Neural cell (in vitro differentiated cells): ENCODE data around the gene RBM20. TPM values are rescaled to one million over a fixed set of nuclear protein-coding genes. Genes with fewer than 3 reads are reported as not detected.

Source experiments
- H2AFZ ChIP-seq: fragments of 200-600, 300-800 bp; sonication (generic), shearing (Covaris generic); 2 replicates; pipeline ENCODE4 v1.6.0; 2014; ENCODE audit warnings: low read depth, mild to moderate bottlenecking, antibody characterized with exemption, low read length, moderate library complexity
- H3F3A ChIP-seq: fragments of 200-600 bp; shearing (Covaris generic); 2 replicates; pipeline ENCODE4 v1.6.1; 2016; ENCODE audit warnings: mild to moderate bottlenecking, moderate library complexity, mixed read lengths, antibody characterized with exemption, low read length; ENCODE audit not compliant: insufficient read depth, poor library complexity, severe bottlenecking
- H3K27ac ChIP-seq: fragments of 200-600, 300-800 bp; sonication (generic), shearing (Covaris generic); 2 replicates; pipeline ENCODE4 v1.5.1; 2014; ENCODE audit warnings: mild to moderate bottlenecking, low read length, moderate library complexity
- H3K27me3 ChIP-seq: fragments of 300-800, 200-600 bp; sonication (generic), shearing (Covaris generic); 2 replicates; pipeline ENCODE4 v1.6.0; 2014; ENCODE audit warnings: mild to moderate bottlenecking, low read depth, low read length, moderate library complexity; ENCODE audit not compliant: insufficient read depth
- H3K36me3 ChIP-seq: fragments of 300-800, 200-600 bp; sonication (generic), shearing (Covaris generic); 2 replicates; pipeline ENCODE4 v1.5.1; 2014; ENCODE audit warnings: mild to moderate bottlenecking, antibody characterized with exemption, low read length, moderate library complexity; ENCODE audit not compliant: insufficient read depth
- H3K4me2 ChIP-seq: fragments of 300-800, 200-600 bp; sonication (generic), shearing (Covaris generic); 2 replicates; pipeline ENCODE4 v1.6.0; 2014; ENCODE audit warnings: mild to moderate bottlenecking, low read length
- H3K4me3 ChIP-seq: fragments of 300-800, 200-600 bp; sonication (generic), shearing (Covaris generic); 2 replicates; pipeline ENCODE4 v1.5.1; 2014; ENCODE audit warnings: mild to moderate bottlenecking, low read length, moderate library complexity
- H3K79me2 ChIP-seq: fragments of 200-600 bp; shearing (Covaris generic); replicated peaks from 2 replicates; pipeline ENCODE4 v1.6.0; 2014; ENCODE audit warnings: mild to moderate bottlenecking, low read length, moderate library complexity; ENCODE audit not compliant: insufficient read depth
- H3K9ac ChIP-seq: fragments of 300-800, 200-600 bp; sonication (generic), shearing (Covaris generic); 2 replicates; pipeline ENCODE4 v1.6.1; 2016; ENCODE audit warnings: mild to moderate bottlenecking, low read length, mixed read lengths
- H3K9me2 ChIP-seq: fragments of 200-600 bp; shearing (Covaris generic); 2 replicates; pipeline ENCODE4 v1.6.1; 2016; ENCODE audit warnings: mild to moderate bottlenecking, low read length, mixed read lengths; ENCODE audit not compliant: insufficient read depth
- H3K9me3 ChIP-seq: fragments of 200-600, 300-800 bp; sonication (generic), shearing (Covaris generic); 2 replicates; pipeline ENCODE4 v1.6.1; 2016; ENCODE audit warnings: mild to moderate bottlenecking, mixed run types, low read length, moderate library complexity, mixed read lengths
- H4K20me1 ChIP-seq: fragments of 200-600 bp; shearing (Covaris generic); 2 replicates; pipeline ENCODE4 v1.6.1; 2016; ENCODE audit warnings: mild to moderate bottlenecking, mixed run types; ENCODE audit not compliant: insufficient read depth
- CTCF ChIP-seq: fragments of 450-650 bp; IDR thresholded peaks from 2 replicates; pipeline ENCODE4 v1.5.1; 2014; ENCODE audit warnings: antibody characterized with exemption, mild to moderate bottlenecking, moderate library complexity; ENCODE audit not compliant: poor library complexity, severe bottlenecking
- EP300 ChIP-seq: fragments of 450-650 bp; conservative IDR thresholded peaks from 2 replicates; pipeline ENCODE4 v1.6.1; 2014; ENCODE audit warnings: antibody characterized with exemption, mild to moderate bottlenecking, moderate library complexity; ENCODE audit not compliant: poor library complexity, severe bottlenecking
- EZH2 ChIP-seq: fragments of 200-600, 300-800 bp; shearing (Covaris generic), sonication (generic); IDR thresholded peaks from 2 replicates; pipeline ENCODE4 v1.6.1; 2014; ENCODE audit warnings: antibody characterized with exemption, low read length, borderline replicate concordance, mild to moderate bottlenecking; ENCODE audit not compliant: insufficient read depth, poor library complexity, severe bottlenecking
- MXI1 ChIP-seq: fragments of 450-650 bp; conservative IDR thresholded peaks from 2 replicates; pipeline ENCODE4 v1.6.1; 2014; ENCODE audit warnings: antibody characterized with exemption, mild to moderate bottlenecking; ENCODE audit not compliant: poor library complexity, severe bottlenecking
- POLR2AphosphoS5 ChIP-seq: IDR thresholded peaks from 2 replicates; pipeline ENCODE4 v1.6.1; 2012
- RAD21 ChIP-seq: fragments of 450-650 bp; conservative IDR thresholded peaks from 2 replicates; pipeline ENCODE4 v1.6.1; 2014; ENCODE audit warnings: antibody characterized with exemption, mild to moderate bottlenecking, moderate library complexity
- REST ChIP-seq: IDR thresholded peaks from 2 replicates; pipeline ENCODE4 v1.6.1; 2012; ENCODE audit warnings: borderline replicate concordance
- SMC3 ChIP-seq: fragments of 450-650 bp; conservative IDR thresholded peaks from 2 replicates; pipeline ENCODE4 v1.6.1; 2014; ENCODE audit warnings: antibody characterized with exemption, mild to moderate bottlenecking, moderate library complexity; ENCODE audit not compliant: poor library complexity
- TAF1 ChIP-seq: IDR thresholded peaks from 2 replicates; pipeline ENCODE4 v1.6.1; 2012; ENCODE audit warnings: low read depth
- polyA plus RNA-seq: library from polyadenylated mRNA; depleted of rRNA; stranded (reverse); fragments of >200 nt; gene quantifications from 2 replicates; pipeline ENCODE4 v1.2.3, GENCODE V29; 2014

RBM20 gene
- polyA plus RNA-seq, 1 donor from 2014 or later, result 0.07 TPM

GRCh38 chr10:110648692-110649346, 4.7 kb downstream of the RBM20 start:
- Histone ChIP-seq H3K9me3 (no peaks in the 10 kb centered on the region), H3K4me2 (no peak overlapping the region), H3K36me3 (no peaks in the 10 kb centered on the region), H3F3A (no peaks in the 10 kb centered on the region), H3K79me2 (no peaks in the 10 kb centered on the region), H3K27me3 (peaks cover 36% of the 10 kb centered on the region), H3K9ac (no peak overlapping the region), H4K20me1 (no peaks in the 10 kb centered on the region), H3K9me2 (no peaks in the 10 kb centered on the region), H2AFZ (no peak overlapping the region), H3K27ac (no peak overlapping the region), H3K4me3 (no peak overlapping the region)
- TF ChIP-seq POLR2AphosphoS5 (no peak), RAD21 (no peak), EZH2 (no peak), MXI1 (no peak), CTCF (no peak), TAF1 (no peak), REST (no peak), SMC3 (no peak), EP300 (no peak)

- H3K79me2 ChIP-seq, result no peaks in the 10 kb centered on the region
- H3K27me3 ChIP-seq, result peaks cover 29% of the 10 kb centered on the region
- H3K27ac ChIP-seq, result no peak overlapping the region
- TF ChIP-seq REST (no peak), EZH2 (no peak), POLR2AphosphoS5 (no peak)
- H3K4me3 ChIP-seq, result no peak overlapping the region
- no peak overlapping the region for H3K9ac ChIP-seq
- H4K20me1 ChIP-seq, result no peaks in the 10 kb centered on the region
- H3K9me3 ChIP-seq, result no peaks in the 10 kb centered on the region
- no peaks in the 10 kb centered on the region for H3K36me3 ChIP-seq
- no peaks in the 10 kb centered on the region for H3K9me2 ChIP-seq
- no peak overlapping the region for H3K4me2 ChIP-seq
- no peak overlapping the region for H2AFZ ChIP-seq
- H3F3A ChIP-seq, result no peaks in the 10 kb centered on the region
Observed at GRCh38 chr10:110649347-110650264, 5.5 kb downstream of the RBM20 start.
